Calu3 (cell line): ENCODE data around the gene LETMD1. TPM values are rescaled to one million over a fixed set of nuclear protein-coding genes. Genes with fewer than 3 reads are reported as not detected.

Experiments used
- BruUV-seq: library from RNA; stranded (reverse); fragments of 400-500 nt; replicated peaks from 2 replicates; lab custom pipeline; 2021; lab: Mats Ljungman, UMichigan
- CTCF ChIA-PET: fragments of 300-600 bp; sonication (Branson Sonifier 250); formaldehyde crosslinking; loops from one replicate; lab custom pipeline; 2022; ENCODE audit warnings: antibody characterized with exemption; lab: Charles Lee
- DNase-seq: peaks from one replicate; pipeline ENCODE4 v3.0.0; 2022
- H3K27ac Mint-ChIP-seq: one replicate; pipeline ENCODE4 v1.8.0; 2022; ENCODE audit warnings: mixed read lengths; ENCODE audit not compliant: unreplicated experiment
- H3K27me3 Mint-ChIP-seq: one replicate; pipeline ENCODE4 v1.8.0; 2022; ENCODE audit warnings: mixed read lengths; ENCODE audit not compliant: unreplicated experiment
- H3K36me3 Mint-ChIP-seq: one replicate; pipeline ENCODE4 v1.8.0; 2022; ENCODE audit warnings: mild to moderate bottlenecking, moderate library complexity, mixed read lengths; ENCODE audit not compliant: insufficient read depth, unreplicated experiment
- H3K4me1 Mint-ChIP-seq: one replicate; pipeline ENCODE4 v1.8.0; 2022; ENCODE audit warnings: mild to moderate bottlenecking, low read depth, mixed read lengths; ENCODE audit not compliant: unreplicated experiment
- H3K4me3 Mint-ChIP-seq: one replicate; pipeline ENCODE4 v1.8.0; 2022; ENCODE audit warnings: mild to moderate bottlenecking, low read depth, moderate library complexity, mixed read lengths; ENCODE audit not compliant: unreplicated experiment
- H3K9me3 Mint-ChIP-seq: one replicate; pipeline ENCODE4 v1.8.0; 2022; ENCODE audit warnings: low read depth, mixed read lengths; ENCODE audit not compliant: unreplicated experiment
- CTCF ChIP-seq: fragments of 200-600 bp; IDR thresholded peaks from one replicate; pipeline ENCODE4 v1.8.0; 2022; ENCODE audit warnings: antibody characterized with exemption; ENCODE audit not compliant: unreplicated experiment
- intact Hi-C: fragments of 100-400 bp; cut with micrococcal nuclease; formaldehyde crosslinking; loops from one replicate; pipeline ENCODE4 v1.10.0; 2022; ENCODE audit not compliant: unreplicated experiment
- total RNA-seq: library from RNA; stranded (reverse); gene quantifications from 2 replicates; pipeline ENCODE4 v1.2.3, GENCODE V29; 2022

The LETMD1 gene
- total RNA-seq, 1 experiment from 2014 or later: 41.6 TPM

GRCh38 chr12:51087818-51088217 is 39.7 kb downstream of the LETMD1 start:
- CTCF ChIA-PET: no interaction called here
- no peaks in the 10 kb centered on the region for H3K27me3 Mint-ChIP-seq

GRCh38 chr12:51090705-51091229 is 42.6 kb downstream of the LETMD1 start:
- H3K9me3 Mint-ChIP-seq: no peaks in the 10 kb centered on the region
- BruUV-seq: no TSS peak
- TF ChIP-seq CTCF: no peak
- CTCF ChIA-PET: no interaction called here
- peaks cover 16% of the 10 kb centered on the region for H3K36me3 Mint-ChIP-seq
- no peak for DNase-seq
- no peaks in the 10 kb centered on the region for H3K4me1 Mint-ChIP-seq
- H3K27me3 Mint-ChIP-seq: no peaks in the 10 kb centered on the region
- H3K27ac Mint-ChIP-seq: no peak overlapping the region
- H3K4me3 Mint-ChIP-seq: no peak overlapping the region
- intact Hi-C loops: no loop called here

More at GRCh38 chr12:51087818-51088217, 39.7 kb downstream of the LETMD1 start:
- Mint-ChIP-seq H3K4me1 (no peaks in the 10 kb centered on the region), H3K4me3 (no peak overlapping the region), H3K9me3 (no peaks in the 10 kb centered on the region), H3K27ac (no peak overlapping the region), H3K36me3 (peaks cover 24% of the 10 kb centered on the region)
- DNase-seq: no peak
- TF ChIP-seq CTCF: no peak
- BruUV-seq: no TSS peak
- intact Hi-C loops: no loop called here

GRCh38 chr12:51098611-51099010 is 50.5 kb downstream of the LETMD1 start:
- H3K4me1 Mint-ChIP-seq: no peaks in the 10 kb centered on the region
- no peaks in the 10 kb centered on the region for H3K27me3 Mint-ChIP-seq
- no peak overlapping the region for H3K27ac Mint-ChIP-seq
- no peak for TF ChIP-seq CTCF
- H3K36me3 Mint-ChIP-seq: peaks cover 24% of the 10 kb centered on the region
- no peaks in the 10 kb centered on the region for H3K9me3 Mint-ChIP-seq
- intact Hi-C loops: no loop called here
- BruUV-seq: no TSS peak
- no peak for DNase-seq
- no peak overlapping the region for H3K4me3 Mint-ChIP-seq
- CTCF ChIA-PET: interaction anchor here (0.6 kb wide), 1 partner anchor 50 kb away, joined by 4 read pairs; no protein-coding TSS in a partner anchor

- no peak overlapping the region for H3K27ac Mint-ChIP-seq
- no peaks in the 10 kb centered on the region for H3K9me3 Mint-ChIP-seq
- no peak for TF ChIP-seq CTCF
- no peaks in the 10 kb centered on the region for H3K27me3 Mint-ChIP-seq
- CTCF ChIA-PET: no interaction called here
- H3K4me1 Mint-ChIP-seq: no peaks in the 10 kb centered on the region
- peaks cover 30% of the 10 kb centered on the region for H3K36me3 Mint-ChIP-seq
- no peak overlapping the region for H3K4me3 Mint-ChIP-seq
- BruUV-seq: no TSS peak
- intact Hi-C loops: no loop called here
- no peak for DNase-seq
These were observed 55.9 kb downstream of the LETMD1 start for GRCh38 chr12:51103977-51104376.
